Adipose tissue (tissue), 3 donors: ENCODE results near the gene BRI3BP. TPM values are rescaled to one million over a fixed set of nuclear protein-coding genes. Genes with fewer than 3 reads are reported as not detected.
"Not testable (repeated sequence)": the region's sequence is repeated elsewhere in the genome, so short reads cannot be mapped to it uniquely, and the experiment has no call there.

Source experiments
- H3K27ac ChIP-seq: one replicate; pipeline ENCODE4 v1.5.1; 2013; ENCODE audit warnings: low read depth, low read length
- WGBS, 3 donors: extraction: QIAGEN DNeasy Blood & Tissue Kit; methylation state at CpG; one replicate each; pipeline ENCODE4 v1.1.7; 2013; 5-methylcytosine and 5-hydroxymethylcytosine counted together
- polyA plus RNA-seq, 3 donors: library from polyadenylated mRNA; stranded (reverse); fragments of 200-250 nt; gene quantifications; one replicate each; pipeline ENCODE4 v1.2.3, GENCODE V29; 2013
- donor health status: healthy with polysubstance abuse.
- donor health status: Bipolar disorder and iron deficiency.
- donor health status: healthy.

The BRI3BP gene
- polyA plus RNA-seq, 3 donors, result 1.5 to 3.5 (median 2.7) TPM

- H3K27ac ChIP-seq, result no peak overlapping the region
- 86 to 92% (median 89%) methylated on average over 9 of the region's 9 CpGs for WGBS, 3 donors
Observed at GRCh38 chr12:125055591-125055990, 62.1 kb downstream of the BRI3BP start.

DNA sequence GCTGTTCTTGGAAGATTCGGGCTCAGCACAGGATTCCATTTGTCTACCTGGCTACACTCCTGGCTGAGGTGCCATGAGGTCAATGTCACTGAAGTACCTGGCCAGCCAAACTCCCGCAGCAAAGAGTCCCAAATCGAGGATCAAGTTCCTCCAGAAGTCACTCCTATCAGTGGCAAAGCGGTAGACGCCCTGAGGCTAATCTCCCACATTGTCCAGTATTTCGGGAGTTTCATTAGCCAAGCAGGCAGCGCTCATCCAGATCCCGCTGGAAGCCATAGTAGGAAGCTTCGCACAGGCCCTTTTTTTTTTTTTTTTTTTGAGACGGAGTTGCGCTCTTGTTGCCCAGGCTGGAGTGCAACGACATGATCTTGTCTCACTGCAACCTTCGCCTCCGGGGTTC is 62.9 kb downstream of the BRI3BP start:
- 83 to 89% (median 87%) methylated on average over 14 of the region's 14 CpGs for WGBS, 3 donors
- H3K27ac ChIP-seq, result no peak overlapping the region

DNA sequence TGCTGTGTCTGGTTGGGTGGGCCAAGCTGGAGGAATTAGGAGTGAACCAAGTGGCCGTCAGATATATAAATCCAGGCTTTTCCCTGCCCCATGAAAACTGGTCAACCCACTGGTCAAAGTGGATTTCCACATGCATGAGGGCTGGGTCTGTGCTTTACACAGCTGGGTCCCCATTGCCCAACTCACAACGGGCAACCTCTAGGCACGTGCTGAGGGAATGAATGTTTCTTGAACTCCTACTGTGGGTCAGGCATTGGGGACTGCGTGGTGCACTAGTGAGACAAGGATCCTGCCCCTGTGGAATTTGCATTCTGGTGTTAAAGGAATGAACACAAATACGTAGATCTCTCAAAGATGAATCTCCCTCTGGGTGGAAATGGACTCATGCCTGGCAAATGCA is 64.3 kb downstream of the BRI3BP start:
- 75 to 81% (median 76%) methylated on average over 5 of the region's 5 CpGs for WGBS, 3 donors
- no peak overlapping the region for H3K27ac ChIP-seq

DNA sequence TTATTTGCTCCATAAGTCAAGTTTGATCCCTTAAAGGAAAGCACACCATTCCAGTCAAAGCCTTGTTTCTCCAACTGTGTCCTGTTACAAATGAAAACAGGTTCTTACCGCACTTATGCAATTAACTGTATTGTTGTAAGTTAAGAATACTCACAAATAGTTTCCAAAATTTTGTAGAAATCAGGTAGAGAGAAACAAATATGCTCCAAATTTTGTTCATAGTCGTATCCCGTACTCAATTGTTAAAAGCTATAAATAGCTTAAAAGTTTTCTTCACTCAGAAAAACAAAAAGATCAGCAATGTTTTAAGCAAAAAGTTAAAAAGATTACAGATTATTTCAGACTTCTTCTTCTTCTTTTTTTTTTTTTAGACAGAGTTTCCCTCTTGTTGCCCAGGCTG is 67.8 kb downstream of the BRI3BP start:
- WGBS, 3 donors, result 91 to 97% (median 95%) methylated on average over 3 of the region's 3 CpGs

GRCh38 chr12:125063522-125063921 is 70.1 kb downstream of the BRI3BP start:
- not testable (repeated sequence) for H3K27ac ChIP-seq
- WGBS, 3 donors, result 86 to 90% (median 87%) methylated on average over 4 of the region's 4 CpGs

More for the DNA sequence above, 67.8 kb downstream of the BRI3BP start:
- H3K27ac ChIP-seq, result no peak overlapping the region

GRCh38 chr12:125064492-125064891 is 71.0 kb downstream of the BRI3BP start:
- WGBS, 3 donors, result 43 to 56% (median 51%) methylated on average over 5 of the region's 5 CpGs
- no peak overlapping the region for H3K27ac ChIP-seq

DNA sequence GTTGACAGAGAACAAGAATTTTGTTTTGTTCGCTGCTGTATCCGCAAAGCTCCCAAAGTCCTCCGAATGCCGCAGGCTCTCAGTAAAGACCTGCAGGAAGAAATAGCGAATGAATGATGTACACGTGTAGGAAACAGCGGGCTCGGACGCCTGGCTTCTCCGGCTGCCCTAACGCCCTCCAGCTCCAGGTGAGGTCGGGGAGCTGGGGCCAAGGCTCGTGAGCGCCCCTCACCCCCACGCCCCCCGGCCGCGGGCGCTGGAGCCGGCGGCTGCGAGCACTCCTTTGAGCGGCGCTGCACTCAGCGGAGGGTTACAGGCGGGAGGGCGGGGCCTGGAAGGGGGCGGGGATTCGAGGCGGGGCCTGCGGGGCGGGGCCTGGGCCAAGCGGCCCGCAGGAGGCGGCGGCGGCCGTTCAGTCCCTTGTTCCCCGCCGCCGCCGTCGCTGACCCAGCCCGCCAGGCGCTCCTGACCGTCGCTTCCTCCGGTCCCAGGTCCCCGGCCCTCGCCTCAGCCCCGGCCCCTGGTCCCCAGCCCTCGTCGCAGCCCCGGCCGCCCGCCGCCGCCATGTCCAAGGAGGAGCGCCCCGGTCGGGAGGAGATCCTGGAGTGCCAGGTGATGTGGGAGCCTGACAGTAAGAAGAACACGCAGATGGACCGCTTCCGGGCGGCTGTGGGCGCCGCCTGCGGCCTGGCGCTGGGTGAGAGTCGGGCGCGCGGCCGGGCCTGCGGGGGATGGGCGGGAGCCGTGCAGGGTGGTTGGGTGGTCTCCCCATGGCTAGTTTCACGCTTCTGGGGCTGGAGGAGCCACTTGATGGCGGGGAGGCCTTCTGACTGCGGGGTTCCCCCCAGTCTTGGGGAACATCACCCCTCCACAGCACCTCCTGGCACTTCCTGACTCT is 71.8 kb downstream of the BRI3BP start, which contains the start of gene AACS:
Gene AACS, plus strand, starts transcription at position 415 of the 898 bp plus-strand sequence. Its CDS starts 150 bp downstream, at position 565.
- no peak within 1 kb of the TSS for H3K27ac ChIP-seq
- 0 to 1% (median 1%) methylated on average over 65 to 80 of the region's 80 CpGs for WGBS, 3 donors

DNA sequence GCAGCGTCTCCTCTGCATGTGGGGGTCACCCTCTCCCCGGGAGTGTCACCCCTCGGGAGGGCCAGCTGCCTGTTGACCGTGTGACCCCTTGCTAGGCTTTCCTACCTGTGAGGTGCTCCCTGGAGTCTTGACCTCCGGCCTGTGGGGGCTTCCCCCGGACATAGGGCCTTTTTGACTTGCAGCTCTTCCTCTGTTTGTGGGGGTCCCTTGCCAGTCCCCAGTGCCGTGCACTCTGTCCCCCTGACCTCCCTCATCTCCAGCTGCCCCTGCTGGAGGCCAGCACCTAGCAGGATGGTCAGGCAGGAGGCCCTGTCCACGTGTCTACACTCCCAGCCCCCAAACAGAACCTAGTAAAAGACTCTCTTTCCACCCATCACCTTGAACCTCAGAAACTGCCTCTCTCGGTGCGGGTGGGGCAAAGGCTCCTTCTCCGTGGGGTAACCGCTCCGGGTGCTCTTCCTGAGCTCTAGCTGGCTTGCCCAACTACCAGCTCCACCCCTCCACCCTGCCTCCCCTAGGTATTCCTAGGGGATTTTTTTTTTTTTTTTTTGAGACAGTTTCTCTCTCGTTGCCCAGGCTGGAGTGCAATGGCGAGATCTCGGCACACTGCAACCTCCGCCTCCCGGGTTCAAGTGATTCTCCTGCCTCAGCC is 72.6 kb downstream of the BRI3BP start:
- 41 to 45% (median 44%) methylated on average over 17 to 18 of the region's 18 CpGs for WGBS, 3 donors
- no peak overlapping the region for H3K27ac ChIP-seq

DNA sequence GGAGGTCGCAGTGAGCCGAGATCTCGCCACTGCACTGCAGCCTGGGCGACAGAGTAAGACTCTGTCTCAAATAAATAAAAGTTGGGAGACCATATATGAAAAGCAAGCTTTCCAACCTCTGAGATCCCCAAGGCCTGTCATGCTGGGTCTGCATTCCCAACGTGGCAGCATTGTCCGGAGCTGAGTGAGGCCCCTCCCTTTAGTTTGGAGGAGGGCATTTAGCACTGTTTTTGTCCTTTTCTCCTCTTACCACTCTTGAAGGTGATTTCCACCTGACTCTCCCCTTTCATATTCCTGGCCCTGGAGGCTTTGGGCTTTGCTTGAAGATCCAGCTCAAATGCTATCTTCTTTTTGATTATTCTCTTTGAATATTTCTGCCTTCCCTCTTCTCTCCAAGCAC is 74.9 kb downstream of the BRI3BP start:
- WGBS, 3 donors, result 86 to 91% (median 86%) methylated on average over 6 of the region's 6 CpGs
- H3K27ac ChIP-seq, result no peak overlapping the region

DNA sequence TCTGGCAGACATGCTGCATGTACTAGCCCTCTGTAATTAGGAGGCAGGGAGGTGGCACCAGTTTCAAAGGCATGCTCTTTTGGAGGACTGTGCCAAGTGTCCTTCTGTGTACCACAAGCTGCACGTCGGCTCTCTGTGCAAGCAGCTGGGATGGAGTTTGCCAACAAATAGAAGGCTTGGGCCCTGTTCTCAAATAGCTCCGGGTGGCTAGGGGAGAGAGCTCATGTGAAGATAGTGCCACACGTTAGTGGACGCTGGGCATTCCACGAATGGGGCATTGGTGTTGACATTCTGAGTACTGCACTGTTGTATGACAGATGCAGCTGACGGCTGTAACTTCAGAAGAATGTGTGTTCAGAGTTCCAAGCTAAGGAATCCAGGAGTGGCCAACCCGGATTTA is 76.2 kb downstream of the BRI3BP start:
- 51 to 79% (median 74%) methylated on average over 8 of the region's 8 CpGs for WGBS, 3 donors

DNA sequence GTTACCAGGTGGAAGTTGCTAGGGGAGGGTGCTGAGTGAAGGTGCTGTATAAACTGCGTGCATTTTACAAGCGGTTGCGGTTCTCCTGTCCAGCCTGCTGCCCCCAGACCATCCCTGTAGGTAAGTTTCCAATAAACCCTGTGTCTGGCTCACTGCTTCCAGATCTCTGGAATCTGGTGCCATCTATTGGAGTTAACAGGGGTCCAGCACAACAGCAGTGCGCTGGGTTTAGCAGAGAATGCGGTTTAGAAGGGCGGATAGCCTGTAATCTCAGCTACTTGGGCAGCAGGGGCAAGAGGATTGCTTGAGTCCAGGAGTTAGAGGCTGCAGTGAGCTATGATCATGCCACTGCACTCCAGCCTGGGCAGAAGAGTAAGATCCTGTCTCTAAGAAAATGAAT is 76.7 kb downstream of the BRI3BP start:
- WGBS, 3 donors, result 86 to 89% (median 86%) methylated on average over 6 of the region's 6 CpGs
- H3K27ac ChIP-seq, result no peak overlapping the region

More for the DNA sequence above, 76.2 kb downstream of the BRI3BP start:
- H3K27ac ChIP-seq, result no peak overlapping the region

- 88 to 94% (median 90%) methylated on average over 11 of the region's 11 CpGs for WGBS, 3 donors
- no peak overlapping the region for H3K27ac ChIP-seq
Observed at GRCh38 chr12:125070661-125071390, 77.4 kb downstream of the BRI3BP start.

- WGBS, 3 donors, result 75 to 93% (median 93%) methylated on average over 12 of the region's 12 CpGs
- H3K27ac ChIP-seq, result no peak overlapping the region
Observed at GRCh38 chr12:125071456-125071855, 78.0 kb downstream of the BRI3BP start.

- 82 to 92% (median 90%) methylated on average over 2 of the region's 2 CpGs for WGBS, 3 donors
- H3K27ac ChIP-seq, result no peak overlapping the region
Observed at GRCh38 chr12:125072496-125072895, 79.1 kb downstream of the BRI3BP start.

DNA sequence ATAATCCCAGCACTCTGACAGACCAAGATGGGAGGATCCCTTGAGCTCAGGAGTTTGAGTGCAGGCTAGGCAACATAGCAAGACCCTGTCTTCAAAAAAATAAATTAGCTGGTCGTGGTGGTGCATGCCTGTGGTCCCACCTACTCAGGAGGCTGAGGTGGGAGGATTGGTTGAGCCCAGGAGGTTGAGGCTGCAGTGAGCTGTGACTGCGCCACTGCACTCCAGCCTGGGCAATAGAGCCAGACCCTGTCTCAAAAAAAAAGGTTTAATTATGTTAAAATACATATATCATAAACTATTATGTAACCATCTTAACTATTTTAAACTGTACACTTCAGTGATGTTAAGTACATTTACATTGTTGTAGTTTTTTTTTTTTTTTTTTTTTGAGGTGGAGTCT is 80.8 kb downstream of the BRI3BP start:
- not testable (repeated sequence) for H3K27ac ChIP-seq
- 89 to 91% (median 90%) methylated on average over 2 of the region's 2 CpGs for WGBS, 3 donors

DNA sequence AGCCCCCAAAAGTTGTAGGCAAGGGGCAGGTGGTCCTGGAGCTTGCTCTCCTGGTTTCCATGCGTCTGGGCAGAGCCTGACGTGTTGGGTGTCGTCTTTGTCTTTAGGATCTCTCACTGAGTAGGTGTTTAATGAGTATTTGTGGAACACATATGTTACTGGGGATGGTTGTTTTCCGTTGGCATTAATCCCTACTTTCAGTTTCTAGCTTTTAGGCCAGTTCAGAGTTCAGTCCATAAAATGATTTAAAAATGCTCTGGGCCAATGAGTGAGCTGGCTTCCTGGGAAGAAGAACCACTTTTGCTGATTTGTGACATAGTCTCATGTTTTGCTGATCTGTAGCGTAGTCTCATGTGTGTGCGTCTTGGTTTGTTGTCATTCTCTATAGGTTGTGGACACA is 82.7 kb downstream of the BRI3BP start:
- WGBS, 3 donors, result 93 to 97% (median 96%) methylated on average over 6 of the region's 6 CpGs
- no peak overlapping the region for H3K27ac ChIP-seq

DNA sequence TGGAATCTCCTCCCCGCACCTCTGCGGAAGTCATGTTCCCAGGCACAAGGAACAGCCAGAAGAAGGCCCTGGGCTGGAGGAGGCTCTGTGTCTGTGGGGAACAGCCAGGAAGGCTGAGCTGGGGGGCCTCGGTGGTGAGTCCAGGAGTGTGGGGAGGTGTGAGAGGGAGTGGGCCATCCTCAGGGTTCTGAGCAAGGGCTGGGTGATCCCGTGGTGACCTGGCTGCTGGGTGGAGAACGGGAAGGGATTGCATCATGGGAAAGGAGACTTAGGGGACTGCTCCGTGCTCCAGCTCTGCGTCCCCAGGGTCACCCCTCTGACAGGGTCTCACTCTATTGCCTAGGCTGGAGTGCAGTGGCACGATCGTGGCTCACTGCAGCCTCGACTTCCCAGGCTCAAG is 85.6 kb downstream of the BRI3BP start:
- 85 to 93% (median 90%) methylated on average over 10 of the region's 10 CpGs for WGBS, 3 donors
- no peak overlapping the region for H3K27ac ChIP-seq

GRCh38 chr12:125079648-125080645 is 86.5 kb downstream of the BRI3BP start:
- 61 to 87% (median 65%) methylated on average over 15 of the region's 15 CpGs for WGBS, 3 donors
- H3K27ac ChIP-seq, result no peak overlapping the region
